Stimulated activated CD8-positive, alpha-beta memory T cell treated with anti-CD3 and anti-CD28 coated beads, Interleukin-15, amount 100 ng/mL, for 1 hour (primary cell): ENCODE measurements around the gene KLF2.
A peak's percentile ranks its signal among the peaks of the same experiment; 100 is the strongest.
"Not testable (repeated sequence)": the region's sequence is repeated elsewhere in the genome, so short reads cannot be mapped to it uniquely, and the experiment has no call there.

Source experiments
- DNase-seq: peaks from one replicate; pipeline ENCODE4 v3.0.0-alpha.2; 2020; ENCODE audit warnings: low read depth

KLF2 gene

DNA sequence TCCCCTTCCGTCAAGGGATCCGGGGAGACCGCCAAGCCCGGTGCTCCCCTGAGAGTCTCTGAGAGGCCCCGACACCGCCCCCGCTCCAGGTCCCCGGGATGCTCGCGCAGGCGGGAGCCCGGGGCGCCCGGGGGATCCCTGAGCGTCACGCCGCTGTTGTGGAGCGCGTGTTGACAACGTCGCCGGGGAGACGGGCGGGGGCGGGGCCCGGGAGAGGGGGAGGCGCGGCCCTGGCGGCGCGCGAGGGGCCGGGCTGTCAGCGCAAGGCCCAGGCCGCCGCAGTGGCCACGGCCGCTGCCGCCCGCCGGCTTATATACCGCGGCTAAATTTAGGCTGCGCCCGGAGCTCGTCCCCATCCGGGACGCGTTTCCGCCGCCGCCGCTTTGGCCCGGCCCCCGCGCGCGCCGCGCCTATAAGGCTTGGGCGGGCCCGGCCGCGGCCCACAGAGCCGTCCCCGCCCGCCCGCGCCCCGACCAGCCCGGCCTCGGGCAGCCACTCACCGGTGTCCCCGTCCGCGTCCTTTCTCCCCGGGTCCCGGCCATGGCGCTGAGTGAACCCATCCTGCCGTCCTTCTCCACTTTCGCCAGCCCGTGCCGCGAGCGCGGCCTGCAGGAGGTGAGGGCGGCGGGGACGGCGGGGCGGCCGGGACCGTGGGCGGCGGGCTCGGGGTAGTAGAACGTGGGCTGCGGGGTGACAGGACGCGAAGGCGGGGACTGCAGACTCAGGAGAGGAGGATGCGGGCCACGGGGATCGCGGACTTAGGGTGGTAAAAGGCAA is at the start of gene KLF2:
Gene KLF2, plus strand, starts transcription at position 443 of the 777 bp plus-strand sequence. Its CDS starts 98 bp downstream, at position 541.
- DNase-seq: peak; percentile 89

DNA sequence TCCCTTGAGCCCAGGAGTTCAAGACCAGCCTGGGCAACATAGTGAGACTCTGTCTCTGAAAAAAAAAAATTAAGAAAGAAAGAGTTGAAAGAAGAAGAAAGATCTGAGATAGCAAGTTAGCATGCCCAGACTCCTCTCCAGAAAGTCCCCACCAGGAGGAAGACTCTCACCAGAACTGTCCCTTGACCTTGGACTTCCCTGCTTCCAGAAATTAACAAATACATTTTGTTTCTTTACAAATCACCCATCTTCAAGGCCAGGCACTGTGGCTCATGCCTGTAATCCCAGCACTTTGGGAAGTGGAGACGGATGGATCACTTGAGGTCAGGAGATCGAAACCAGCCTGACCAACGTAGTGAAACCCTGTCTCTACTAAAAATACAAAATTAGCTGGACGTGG is 44.3 kb upstream of the KLF2 start:
- no peak for DNase-seq

DNA sequence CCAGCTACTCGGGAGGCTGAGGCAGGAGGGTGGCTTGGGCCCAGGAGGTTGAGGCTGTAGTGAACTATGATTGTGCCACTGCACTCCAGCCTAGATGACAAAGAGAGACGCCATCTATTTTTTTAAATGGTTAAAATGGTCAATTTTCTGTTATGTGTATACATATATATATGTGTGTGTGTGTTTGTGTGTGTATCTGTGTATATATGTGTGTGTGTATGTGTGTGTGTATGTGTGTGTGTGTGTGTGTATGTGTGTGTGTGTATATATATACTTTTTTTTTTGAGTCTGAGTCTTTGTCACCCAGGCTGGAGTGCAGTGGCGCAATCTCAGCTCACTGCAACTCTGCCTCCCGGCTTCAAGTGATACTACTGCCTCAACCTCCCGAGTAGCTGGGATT is 42.9 kb upstream of the KLF2 start:
- DNase-seq: no peak

DNA sequence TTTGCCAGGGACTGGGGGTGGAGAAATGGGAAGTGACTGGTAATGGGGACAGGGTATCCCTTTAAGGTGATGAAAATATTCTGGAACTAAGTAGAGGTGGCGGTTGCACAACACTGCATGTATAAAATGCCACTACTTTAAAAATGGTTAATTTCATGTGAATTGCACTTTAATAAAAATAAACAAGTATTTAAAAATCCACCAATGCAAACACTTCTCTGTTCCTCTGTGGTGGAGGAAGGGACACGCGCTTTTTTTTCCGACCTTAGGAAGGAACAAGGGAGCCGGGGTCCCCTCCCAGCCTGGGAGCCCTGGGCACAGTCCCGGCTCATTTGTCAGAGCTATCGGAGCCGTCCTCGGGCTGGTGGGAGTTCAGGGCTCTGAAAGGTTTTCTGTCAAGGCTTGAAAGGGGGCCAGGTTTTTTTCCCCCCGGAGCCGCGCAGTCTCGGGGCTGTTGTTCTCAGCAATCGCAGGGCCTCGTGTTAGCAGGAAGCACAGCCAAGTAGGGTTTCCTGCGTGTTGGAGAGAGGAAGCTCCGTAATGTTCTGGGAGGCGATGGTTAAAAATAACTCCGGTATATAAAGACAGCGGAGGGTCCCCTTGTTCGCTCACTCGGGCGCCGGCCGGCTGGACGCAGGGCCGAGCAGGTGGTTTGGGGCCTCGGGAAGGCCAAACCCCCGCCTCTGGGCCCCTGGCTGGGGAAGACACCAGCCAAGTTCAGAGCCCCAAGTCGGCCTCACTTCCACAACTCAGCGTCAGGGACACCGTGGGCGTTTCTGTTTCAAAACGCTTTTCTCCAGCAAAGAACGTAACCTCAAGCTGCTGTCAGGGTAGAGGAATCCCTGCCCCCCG is 41.2 kb upstream of the KLF2 start:
- DNase-seq: no peak

DNA sequence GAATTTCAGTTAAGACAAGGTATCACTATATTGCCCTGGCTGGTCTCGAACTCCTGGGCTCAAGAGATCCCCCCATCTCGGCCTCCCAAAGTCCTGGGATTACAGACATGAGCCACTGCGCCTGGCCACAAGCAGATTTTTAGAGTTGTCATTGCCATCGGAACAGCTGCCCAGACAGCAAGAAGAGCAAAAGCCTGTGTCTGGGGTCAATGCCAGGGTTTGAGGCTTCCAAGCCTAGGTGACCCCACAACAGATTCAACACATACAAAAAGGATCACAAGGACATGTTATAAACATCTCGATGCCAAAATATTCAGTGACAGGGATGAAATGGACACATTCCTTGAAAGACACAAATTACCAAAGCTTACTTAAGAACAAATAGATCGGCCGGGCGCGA is 40.1 kb upstream of the KLF2 start:
- no peak for DNase-seq

DNA sequence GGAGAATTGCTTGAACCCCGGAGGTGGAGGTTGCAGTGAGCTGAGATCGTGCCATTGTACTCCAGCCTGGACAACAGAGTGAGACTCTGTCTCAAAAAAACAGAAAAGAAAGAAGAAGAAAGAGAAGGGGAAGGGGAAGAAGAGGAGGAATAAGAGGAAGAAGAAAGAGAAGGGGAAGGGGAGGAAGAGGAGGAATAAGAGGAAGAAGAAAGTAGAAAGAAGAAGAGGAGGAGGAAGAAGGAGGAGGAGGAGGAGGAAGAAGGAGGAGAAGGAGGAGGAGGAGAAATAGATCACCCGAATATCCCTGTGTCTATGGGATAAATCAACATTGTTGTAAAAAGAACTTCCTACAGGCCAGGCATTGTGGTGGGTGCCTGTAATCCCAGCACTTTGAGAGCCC is 39.5 kb upstream of the KLF2 start:
- not testable (repeated sequence) for DNase-seq

DNA sequence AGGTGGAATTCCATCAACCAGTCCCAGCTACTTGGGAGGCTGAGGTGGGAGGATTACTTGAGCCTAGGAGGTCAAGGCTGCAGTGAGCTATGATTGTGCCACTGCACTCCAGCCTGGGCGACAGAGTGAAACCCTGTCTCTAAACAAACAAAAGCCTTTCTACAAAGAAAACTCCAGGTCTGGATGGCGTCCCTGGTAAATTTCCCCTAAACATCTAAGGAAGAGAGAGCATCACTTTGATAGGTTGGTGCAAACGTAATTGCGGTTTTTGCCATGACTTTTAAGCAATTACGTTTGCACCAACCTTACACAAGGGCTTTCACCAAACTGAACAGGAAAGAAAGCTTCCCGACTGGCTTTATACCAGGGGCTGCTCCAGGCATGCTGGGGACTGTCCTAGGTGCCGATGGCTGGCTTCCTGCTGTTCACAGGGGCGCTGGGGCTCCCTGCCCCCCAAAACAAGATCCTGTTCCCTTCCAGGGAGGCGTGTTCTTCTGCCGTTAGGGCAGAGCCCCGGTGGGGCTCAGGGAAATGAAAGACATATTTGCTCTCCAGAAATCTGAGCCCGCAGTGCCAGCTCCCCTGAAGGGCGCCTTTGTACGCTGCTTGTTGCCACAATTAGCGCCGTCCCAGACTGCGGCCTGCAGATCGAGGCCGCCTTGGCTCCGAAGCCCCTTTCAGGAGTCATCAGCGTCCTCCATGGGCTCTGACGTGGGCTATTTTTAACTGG is 38.7 kb upstream of the KLF2 start:
- no peak for DNase-seq

DNA sequence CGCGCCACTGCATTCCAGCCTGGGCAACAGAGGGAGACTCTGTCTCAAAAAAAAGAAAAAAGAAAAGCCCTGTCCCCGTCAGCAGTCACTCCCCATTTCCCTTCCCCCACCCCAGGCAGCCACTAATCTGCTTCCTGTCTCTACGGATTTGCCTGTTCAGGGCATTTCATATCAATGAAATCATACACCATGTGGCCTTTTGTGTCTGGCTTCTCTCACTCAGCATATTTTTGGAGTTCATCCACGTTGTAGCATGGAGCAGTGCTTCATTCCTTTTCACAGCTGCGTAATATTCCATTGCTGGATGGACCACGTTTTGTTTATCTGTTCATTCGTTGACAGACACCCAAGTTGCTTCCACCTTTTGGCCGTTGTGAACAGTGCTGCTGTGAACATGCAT is 36.1 kb upstream of the KLF2 start:
- no peak for DNase-seq

DNA sequence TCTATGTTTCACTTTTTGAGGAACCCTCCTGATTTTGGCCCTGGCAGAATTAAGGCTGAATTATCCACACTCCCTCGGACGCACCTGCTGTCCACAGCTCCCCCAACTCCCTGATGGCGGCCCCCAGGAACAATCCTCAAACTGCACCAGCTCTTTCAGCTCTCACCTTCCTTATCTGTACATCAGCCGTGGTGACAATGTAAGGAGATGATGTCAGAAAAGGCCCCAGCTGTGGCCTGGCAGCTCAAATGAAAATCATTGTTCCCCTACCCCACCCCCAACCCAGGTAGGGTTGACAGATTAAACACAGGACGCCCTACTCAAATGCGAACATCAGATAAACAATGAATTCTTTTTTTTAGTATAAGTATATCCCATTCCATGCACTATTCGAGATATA is 35.0 kb upstream of the KLF2 start:
- no peak for DNase-seq

DNA sequence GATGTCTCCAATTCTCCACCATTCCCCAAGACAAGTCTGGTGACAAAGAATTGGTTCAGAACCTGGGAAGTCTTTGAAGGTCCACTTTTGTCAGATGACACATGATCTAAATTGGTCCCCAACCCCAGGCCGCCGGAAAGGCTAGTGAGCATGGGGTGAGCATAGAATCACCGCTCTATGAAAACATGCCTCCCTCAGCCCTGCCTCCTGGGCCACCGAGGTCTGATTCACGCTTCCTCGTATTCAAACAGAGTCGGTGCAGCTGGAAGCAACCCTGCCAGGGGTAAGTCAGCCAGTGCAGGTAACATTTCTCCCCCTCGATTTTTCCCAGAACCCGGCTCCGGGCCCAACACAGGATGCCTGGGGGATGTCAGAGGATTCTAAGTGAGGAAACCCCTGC is 33.9 kb upstream of the KLF2 start:
- no peak for DNase-seq

DNA sequence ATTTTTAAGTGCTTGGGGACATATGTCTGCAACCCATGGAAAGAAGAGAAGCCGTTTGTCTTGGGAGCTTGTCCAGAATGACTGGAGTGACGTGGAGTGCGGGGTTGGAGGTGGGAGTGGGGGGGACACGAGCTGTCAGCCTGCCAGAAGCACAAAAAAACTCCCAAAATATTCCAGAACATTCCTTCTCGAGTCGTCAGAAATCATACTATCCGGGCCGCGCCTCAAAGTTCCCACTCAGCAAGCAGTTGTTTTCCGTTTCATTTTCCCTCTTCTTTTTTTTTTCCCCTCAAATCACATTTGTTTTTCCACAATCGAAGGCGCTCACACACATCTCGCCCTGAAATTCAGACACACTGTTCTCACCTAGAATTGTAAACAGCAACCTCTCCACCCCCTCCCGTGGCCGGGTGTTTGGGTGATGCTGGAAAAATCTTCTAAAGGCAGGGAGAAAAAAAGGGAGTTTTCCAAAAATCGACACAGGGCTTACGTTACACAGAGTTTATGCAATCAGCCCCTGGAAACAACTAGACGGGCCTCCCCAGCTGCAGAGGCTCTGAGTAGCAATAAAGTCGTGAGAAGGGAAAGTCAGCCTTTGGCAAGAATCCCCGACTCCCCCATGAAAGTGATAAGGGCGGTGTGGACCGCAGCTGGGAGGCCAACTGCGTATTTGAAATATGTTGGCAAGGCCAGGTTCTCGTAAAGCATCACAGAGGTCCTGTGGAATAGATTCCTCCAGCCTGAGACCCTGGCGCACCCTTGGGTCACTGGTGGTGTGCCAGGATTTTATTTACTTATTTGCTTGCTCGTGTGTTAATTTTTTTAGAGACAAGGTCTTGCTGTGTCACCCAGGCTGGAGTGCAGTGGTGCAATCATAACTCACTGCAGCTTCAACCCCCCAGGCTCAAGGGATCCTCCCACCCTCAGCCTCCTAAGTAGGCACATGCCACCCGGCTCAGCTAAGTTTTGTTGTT is 31.2 kb upstream of the KLF2 start:
- no peak for DNase-seq

DNA sequence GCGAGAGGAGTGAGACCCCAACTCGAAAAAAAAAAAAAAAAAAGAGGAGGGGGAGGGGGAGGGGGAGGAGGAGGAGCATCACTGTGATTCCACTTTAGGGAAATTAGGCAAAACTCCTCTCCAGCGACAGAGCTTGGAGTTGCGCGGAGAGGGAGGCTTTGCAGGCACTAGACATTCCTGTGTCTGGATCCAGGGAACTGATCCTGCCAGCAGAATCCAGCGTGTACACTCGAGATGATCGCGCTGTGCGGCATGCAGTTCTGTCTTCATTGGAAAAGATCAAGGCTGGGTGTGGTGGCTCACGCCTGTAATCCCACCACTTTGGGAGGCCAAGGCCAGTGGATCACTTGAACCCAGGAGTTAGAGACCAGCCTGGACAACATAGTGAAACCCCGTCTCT is 29.6 kb upstream of the KLF2 start:
- no peak for DNase-seq

DNA sequence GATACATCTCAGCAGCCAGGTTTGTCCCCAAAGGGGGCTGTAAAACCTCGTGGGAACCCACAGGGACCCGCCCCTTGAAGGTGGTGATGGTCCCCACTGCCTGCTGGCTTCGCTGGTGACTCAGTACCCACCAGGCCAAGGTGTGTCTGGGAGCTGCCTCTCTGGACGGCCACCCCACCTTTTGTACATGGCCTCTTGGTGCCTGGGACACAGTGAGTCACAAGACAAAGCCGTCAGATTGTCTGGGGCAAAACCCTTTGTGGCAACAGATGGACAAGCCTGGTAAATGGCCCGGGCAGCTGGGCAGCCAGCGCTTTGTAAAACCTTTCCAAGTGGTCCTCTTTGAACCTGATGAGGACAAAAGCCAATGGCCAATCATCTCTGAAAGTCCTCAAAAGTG is 27.9 kb upstream of the KLF2 start:
- no peak for DNase-seq

DNA sequence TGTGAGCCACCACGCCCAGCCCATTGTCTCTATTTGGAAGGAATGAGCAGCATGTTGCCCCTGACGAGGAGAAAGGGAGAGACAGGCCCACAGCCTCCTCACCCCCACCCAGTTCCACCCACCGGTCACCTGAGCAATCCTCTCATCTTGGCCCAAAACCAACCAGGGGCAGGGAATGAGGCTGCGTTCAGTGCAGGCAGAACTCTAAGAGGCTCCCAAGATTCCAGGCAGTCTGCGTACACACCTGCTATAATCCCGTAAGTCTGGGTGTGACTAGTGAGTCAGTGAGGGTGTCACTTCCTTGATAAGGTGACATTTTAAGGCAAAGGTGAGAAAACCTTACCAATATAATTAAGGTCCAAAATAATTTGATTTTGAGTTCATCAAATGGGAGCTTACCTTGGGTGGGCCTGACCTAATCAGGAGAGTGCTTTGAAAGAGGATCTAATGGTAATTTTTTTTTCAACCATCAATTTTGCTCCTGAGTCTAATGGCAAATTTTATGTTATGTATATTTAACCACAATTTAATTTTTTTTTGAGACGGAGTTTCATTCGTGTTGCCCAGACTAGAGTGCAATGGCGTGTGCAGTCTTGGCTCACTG is 26.9 kb upstream of the KLF2 start:
- DNase-seq: no peak

DNA sequence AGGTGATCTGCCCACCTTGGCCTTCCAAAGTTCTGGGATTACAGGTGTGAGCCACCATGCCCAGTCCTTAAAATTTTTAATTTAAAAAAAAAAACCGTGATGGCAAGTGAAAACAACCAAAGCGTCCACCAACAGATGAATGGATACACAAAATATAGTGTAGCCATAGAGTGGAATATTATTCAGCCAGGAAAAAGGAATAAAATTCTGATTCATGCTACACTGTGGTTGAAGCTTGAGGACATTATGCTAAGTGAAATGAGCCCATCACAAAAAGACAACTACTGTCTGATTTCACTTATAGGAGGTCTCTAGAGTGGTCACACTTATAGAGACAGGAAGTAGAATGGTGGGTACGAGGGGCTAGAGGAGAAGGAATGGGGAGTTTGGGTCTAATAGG is 26.3 kb upstream of the KLF2 start:
- DNase-seq: no peak

DNA sequence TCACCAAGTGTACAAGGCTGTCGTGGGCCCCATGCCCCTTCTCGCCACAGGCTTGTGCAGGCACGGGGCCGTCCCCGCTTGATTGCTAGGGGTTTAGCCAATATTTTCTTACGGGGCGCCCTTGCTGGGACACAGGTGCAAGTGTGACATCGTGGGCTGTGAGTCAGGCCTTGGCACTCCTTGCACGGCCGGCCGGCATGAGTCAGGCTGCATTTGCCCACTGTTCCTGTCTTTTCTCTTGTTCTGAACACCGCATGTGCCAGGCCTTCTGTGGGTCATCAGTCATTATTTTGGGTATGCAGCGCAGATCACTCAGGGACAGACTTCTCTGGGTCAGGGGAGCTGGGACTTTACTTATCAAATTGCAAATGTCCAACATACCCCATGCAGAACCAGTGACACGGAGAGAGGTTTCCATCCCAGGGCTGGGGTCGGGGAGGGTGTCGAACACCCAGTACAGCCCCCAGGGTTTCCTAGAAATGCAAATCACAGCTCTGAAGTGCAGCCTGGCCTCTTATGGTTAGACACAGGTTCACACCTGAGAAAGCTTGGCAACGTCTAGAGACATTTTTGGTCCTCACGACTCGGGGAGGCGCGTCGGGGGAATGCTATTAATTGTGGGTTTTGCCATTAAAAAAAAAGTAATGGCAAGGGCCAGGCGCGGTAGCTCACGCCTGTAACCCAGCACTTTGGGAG is 22.5 kb upstream of the KLF2 start:
- no peak for DNase-seq

DNA sequence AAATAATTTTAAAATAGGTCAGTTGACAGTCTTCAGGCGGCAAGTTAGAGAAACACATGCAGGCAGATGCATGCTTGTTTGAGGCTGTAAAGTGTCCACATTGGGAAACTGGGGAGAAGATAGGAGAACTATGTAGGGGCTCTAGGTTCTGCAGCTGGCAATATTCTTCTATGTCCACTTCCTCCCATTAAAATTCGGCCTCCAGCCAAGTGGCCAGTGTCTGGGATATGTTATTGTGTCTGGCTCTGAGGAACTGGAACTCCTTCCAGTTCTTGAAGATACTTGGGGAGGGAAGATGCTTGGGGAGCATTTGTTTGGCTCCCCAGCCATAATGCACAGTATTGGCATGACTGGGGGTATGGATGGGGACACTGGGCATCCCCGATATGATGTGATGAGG is 20.9 kb upstream of the KLF2 start:
- DNase-seq: no peak

DNA sequence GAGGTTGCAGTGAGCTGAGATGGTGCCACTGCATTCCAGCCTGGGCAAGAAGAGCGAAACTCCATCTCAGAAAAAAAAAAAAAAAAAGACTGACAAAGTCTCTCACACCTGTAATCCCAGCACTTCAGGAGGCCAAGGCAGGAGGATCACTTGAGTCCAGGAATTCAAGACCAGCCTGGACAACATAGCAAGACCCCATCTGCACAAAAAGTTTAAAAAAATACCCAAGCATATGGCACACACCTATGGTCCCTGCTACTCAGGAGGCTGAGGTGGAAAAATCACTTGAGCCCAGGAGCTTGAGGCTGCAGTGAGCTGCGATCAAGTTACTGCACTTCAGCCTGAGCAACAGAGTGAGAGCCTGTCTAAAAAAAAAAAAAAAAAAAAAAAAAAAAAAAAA is 20.1 kb upstream of the KLF2 start:
- DNase-seq: not testable (repeated sequence)

DNA sequence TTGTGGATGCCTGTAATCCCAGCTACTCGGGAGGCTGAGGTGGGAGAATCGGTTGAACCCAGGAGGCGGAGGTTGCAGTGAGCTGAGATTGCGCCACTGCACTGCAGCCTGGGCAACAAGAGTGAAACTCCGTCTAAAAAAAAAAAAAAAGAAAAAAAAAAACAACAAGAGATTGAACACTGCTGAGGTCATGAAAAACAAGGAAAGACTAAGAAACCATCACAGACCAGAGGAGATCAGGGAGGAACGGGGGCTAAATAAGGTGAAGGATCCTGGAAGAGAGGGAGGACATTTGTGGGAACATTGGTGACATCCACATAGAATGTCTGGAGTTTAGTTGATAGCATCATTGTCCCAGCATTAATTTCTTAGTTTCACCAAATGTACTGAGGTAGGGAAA is 19.6 kb upstream of the KLF2 start:
- DNase-seq: not testable (repeated sequence)

DNA sequence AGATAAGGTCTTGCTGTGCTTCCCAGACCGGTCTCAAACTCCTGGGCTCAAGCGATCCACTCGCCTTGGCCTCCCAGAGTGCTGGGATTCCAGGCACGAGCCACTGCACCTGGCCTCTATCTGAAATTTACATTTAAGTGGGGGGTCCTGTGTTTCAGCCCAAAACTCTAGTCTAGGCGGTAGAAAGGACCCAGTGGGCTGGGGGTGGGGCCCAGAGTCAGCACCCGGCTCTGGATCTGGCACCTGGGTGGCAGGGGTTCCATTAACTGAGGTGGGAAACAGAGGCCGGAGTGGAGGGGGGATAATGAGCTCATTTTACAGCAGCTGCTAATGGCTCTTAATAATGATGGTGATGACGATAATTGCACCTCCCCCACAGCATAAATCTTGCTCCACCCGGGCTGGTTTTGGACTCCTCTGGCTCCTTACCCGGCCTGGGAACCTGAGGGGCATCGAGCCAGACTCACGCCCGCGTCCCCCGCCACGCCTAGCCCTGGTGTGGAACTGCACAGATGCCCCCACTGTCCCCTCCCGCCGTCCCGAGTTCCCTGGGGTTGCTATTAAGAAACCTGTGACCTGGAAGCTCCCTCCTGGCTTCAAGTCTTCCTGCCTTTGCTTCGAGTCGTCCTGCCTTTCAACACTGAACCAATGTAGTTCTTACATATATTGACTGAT is 17.8 kb upstream of the KLF2 start:
- DNase-seq: no peak
